GM12891 (cell line): ENCODE results near the gene POLR1A.

Experiments
- DNase-seq: peaks from one replicate; pipeline ENCODE4 v3.0.0; 2011; ENCODE audit warnings: low spot score; ENCODE audit not compliant: insufficient read length
- FAIRE-seq: peaks from 2 replicates; lab custom pipeline; 2011; peaks lifted over from hg19 to GRCh38; lab: Jason Lieb, UNC
- PAX5 ChIP-seq: IDR thresholded peaks from 2 replicates; pipeline ENCODE4 v1.6.1; 2011; ENCODE audit warnings: low read length, moderate library complexity, mild to moderate bottlenecking; ENCODE audit not compliant: insufficient read depth, severe bottlenecking
- POLR2A ChIP-seq: IDR thresholded peaks from 2 replicates; pipeline ENCODE4 v1.6.1; 2011; ENCODE audit warnings: low read depth, low read length, control low read depth
- POLR2AphosphoS5 ChIP-seq: IDR thresholded peaks from 2 replicates; pipeline ENCODE4 v1.6.1; 2011; ENCODE audit warnings: low read depth, low read length, control low read depth
- POU2F2 ChIP-seq: IDR thresholded peaks from 2 replicates; pipeline ENCODE4 v1.6.1; 2011; ENCODE audit warnings: low read depth, mild to moderate bottlenecking, control low read depth, low read length, moderate library complexity
- SPI1 ChIP-seq: IDR thresholded peaks from 2 replicates; pipeline ENCODE4 v1.6.1; 2011; ENCODE audit warnings: low read depth, low read length, control low read depth
- TAF1 ChIP-seq: IDR thresholded peaks from 2 replicates; pipeline ENCODE4 v1.6.1; 2011; ENCODE audit warnings: low read depth, low read length, control low read depth

The POLR1A gene

GRCh38 chr2:86001326-86001725 lies 104.4 kb downstream of the POLR1A start:
- FAIRE-seq (no peak), DNase-seq (no peak)
- TF ChIP-seq TAF1 (no peak), SPI1 (no peak), POLR2AphosphoS5 (no peak), PAX5 (no peak), POU2F2 (no peak), POLR2A (no peak)

GRCh38 chr2:86000938-86001312 lies 104.8 kb downstream of the POLR1A start:
- TF ChIP-seq PAX5 (no peak), POU2F2 (no peak), SPI1 (no peak), POLR2AphosphoS5 (no peak), POLR2A (no peak)
- no peak for DNase-seq
- no peak for FAIRE-seq

GRCh38 chr2:86000131-86000937 lies 105.4 kb downstream of the POLR1A start:
- DNase-seq (no peak), FAIRE-seq (no peak)

GRCh38 chr2:85999061-85999831 lies 106.4 kb downstream of the POLR1A start:
- FAIRE-seq (peak; percentile 94), DNase-seq (peak; percentile 51)
- TF ChIP-seq SPI1 = peak; percentile 33; the same call in 1 of the 2 replicates
- peak; percentile 63; the same call in 1 of the 2 replicates for TF ChIP-seq POLR2A
- peak; percentile 49; the same call in 1 of the 2 replicates for TF ChIP-seq POLR2AphosphoS5
- TF ChIP-seq POU2F2 = no peak
- peak; percentile 61; the same call in 1 of the 2 replicates for TF ChIP-seq TAF1
- TF ChIP-seq PAX5 = no peak

More at GRCh38 chr2:86000131-86000937, 105.4 kb downstream of the POLR1A start:
- no peak for TF ChIP-seq PAX5
- no peak for TF ChIP-seq SPI1
- TF ChIP-seq POLR2AphosphoS5 = no peak
- no peak for TF ChIP-seq TAF1
- no peak for TF ChIP-seq POU2F2
- no peak for TF ChIP-seq POLR2A

- no peak for DNase-seq
- TF ChIP-seq POLR2A (no peak), TAF1 (no peak), SPI1 (no peak), PAX5 (no peak), POU2F2 (no peak), POLR2AphosphoS5 (no peak)
- FAIRE-seq = no peak
Measured at GRCh38 chr2:85998071-85998991, 107.4 kb downstream of the POLR1A start.

- TF ChIP-seq TAF1 (no peak), PAX5 (no peak), POLR2AphosphoS5 (no peak), POU2F2 (no peak), POLR2A (no peak), SPI1 (no peak)
- DNase-seq = no peak
- no peak for FAIRE-seq
Measured at GRCh38 chr2:85997017-85997970, 108.4 kb downstream of the POLR1A start.

GRCh38 chr2:85996591-85996990 lies 109.1 kb downstream of the POLR1A start:
- TF ChIP-seq PAX5 (no peak), SPI1 (no peak), POLR2AphosphoS5 (no peak), POLR2A (no peak), POU2F2 (no peak), TAF1 (no peak)
- DNase-seq = no peak
- no peak for FAIRE-seq

GRCh38 chr2:85995648-85996529 lies 109.8 kb downstream of the POLR1A start:
- DNase-seq (no peak), FAIRE-seq (no peak)
- TF ChIP-seq TAF1 (no peak), POLR2AphosphoS5 (no peak), POLR2A (no peak), PAX5 (no peak), SPI1 (no peak), POU2F2 (no peak)
